IPS-NIHi11 (cell line): ENCODE measurements around the gene MXI1.

Source experiments
- DNase-seq: peaks from one replicate; pipeline ENCODE4 v3.0.0; 2012; ENCODE audit warnings: mixed read lengths, low spot score

Gene MXI1

DNA sequence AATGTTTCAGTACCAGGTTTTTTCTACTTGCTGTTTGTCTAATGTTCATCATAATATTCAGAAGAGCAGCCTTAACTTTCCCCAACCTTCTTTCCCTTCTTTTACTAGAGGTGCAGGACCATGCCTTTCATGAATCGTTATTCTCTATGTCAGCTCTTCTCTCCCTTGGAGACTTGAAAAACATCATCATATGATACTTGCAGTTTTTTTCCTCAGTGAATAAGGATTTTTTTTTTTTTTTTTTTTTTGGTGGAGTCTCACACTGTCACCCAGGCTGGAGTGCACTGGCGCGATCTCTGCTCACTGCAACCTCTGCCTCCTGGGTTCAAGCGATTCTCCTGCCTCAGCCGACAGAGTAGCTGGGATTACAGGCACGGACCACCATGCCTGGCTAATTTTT, 67.2 kb downstream of the MXI1 start:
- DNase-seq, result no peak

DNA sequence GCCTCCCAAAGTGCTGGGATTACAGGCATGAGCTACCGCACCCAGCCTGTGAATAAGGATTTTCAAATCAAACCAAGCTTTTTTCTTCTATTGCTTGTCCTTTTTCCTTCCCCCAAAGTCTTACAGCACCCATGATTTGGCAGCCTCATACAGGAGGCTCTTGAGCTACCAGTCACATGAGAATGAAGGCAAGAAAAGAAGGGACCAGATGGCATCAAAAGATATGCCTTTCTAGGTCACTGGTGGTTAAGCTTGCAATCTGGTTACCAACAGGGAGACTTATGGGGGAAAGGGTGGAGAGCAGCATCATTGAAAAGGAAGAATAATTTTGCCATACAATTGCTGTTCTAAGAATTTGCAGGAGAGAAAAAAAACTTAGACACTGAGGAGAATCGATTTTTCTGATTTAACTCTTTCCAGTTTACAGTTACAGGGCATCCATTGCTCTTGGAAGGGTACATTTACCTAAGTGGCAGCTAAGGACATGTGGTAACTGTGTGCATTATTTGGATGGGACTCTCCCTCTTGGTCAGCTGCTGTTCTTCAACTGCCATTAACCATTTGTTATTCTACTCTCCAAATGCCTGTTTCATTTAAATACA, 67.8 kb downstream of the MXI1 start:
- no peak for DNase-seq

DNA sequence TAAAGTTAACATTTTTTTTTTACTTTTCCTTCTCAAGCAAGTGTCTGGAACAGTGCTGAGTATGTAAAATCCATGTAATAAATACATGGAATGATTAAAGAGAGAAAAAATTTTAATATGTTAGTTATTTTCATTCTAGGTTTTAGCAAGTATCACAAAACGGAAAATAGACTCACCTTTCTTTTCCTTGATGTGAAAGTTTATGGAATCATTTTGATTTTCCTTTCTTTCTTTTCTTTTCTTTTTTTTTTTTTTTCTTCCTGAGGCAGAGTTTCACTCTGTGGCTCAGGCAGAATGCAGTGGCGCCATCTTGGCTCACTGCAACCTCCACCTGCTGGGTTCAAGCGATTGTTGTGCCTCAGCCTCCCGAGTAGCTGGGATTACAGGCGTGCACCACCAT, 69.2 kb downstream of the MXI1 start:
- DNase-seq, result no peak

DNA sequence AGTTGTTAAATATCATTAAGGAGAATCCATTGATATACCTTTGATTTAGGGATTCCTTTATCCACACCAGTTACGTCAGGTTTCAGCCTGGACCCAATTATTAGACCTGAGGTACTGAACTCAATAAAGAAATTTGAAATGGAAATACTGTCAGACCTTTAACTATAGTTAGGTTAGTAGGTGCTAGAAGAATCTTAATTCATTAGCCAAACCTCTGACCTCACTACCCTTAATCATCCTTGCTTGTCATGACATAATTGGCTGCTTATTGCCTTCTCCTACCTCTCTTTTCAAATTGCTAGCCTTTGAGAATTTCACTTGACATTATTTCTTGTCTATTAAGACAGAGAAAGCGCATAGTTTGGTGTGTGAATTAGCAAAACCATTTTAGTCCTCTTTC, 70.2 kb downstream of the MXI1 start:
- no peak for DNase-seq

DNA sequence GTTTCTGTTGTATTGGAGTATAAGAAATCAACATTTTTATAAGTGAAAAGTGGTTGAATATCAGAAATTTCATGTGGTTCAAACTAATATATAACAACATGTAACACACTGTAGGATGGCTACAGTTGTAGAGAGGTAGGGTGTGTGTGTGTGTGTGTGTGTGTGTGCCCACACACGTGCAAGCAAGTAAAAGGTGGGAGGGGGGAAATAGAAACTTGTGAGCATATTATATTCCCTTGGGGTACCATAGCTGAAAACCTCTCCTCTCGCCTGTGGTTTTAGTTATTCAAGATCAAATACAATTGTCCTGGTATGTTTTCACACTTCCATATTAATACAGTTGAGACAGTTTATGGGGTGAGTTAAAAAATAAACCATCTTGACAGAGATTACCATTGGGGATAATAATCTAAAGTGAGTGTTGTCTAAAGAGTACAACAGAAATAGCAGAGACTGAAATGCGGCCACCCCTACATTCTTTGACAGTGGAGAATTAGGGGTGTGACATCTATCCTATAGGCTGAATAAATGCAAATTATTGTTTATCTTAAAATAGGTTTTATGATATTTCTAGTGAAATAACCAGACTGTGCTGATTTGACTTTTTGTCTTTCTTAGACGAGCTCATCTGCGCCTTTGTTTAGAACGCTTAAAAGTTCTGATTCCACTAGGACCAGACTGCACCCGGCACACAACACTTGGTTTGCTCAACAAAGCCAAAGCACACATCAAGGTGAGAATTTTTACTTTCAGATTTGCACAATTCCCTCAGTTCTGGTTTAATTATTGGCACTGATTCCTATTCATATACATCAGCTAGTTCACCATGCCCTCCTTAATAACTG, 71.4 kb downstream of the MXI1 start:
- no peak for DNase-seq

DNA sequence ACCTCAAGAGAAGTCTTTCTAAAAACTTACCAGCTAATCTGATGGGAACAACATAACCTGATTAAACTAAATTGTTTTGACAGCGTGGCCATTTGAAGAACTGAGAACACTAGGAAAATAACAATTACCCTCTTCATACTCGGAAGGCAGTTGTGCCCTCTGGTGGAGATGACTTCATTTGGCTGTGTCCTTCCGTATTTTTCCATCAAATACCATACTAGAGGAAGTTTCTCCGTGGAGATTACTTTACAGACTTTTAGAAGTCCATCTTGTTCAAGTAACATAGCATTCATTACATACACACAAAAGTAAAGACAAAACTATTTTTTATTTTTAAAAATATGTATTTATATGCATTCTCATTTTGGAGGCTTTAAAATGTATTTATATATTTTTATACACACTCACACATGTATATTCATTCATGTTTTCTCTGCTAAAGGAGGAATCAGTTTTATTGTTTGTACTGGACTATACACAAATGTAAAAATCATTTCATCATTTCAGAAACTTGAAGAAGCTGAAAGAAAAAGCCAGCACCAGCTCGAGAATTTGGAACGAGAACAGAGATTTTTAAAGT, 72.1 kb downstream of the MXI1 start:
- DNase-seq, result peak; percentile 57

DNA sequence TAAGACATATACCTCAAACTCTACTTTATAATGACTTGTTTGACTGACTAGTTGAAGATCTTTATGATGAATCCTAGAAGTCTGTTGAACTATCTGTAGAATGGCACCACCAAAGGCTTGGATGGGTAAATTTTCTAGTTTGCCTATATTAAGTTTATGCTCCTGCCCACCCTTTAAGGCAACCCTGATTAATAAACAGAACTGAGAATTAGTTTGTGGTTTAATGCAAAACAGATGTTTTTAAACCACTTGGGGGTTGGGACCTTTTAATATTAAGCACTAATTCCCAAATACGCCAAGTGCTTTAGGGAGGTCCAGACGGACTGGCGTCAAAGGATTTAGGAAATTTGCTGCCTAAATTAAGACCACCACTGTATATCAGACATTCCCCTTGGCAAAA, 76.9 kb downstream of the MXI1 start:
- no peak for DNase-seq

DNA sequence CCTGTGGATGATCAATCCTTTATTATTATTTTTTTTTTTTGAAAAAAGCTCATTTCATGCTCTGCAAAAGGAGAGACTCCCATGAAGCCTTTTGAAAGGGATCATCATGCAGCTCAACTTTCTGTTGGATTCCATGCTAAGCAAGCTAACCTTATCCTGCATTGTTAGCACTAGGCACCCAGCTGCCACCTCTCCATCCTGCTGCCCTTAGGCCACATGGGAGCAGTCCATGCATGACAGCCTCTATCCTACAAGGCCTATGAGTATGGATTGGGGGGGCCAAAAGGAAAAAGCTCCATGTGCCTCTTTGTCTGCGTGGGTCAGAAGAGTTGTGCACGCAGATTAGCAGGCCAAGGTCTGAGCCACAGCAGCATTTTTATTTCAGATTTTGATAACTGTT, 78.1 kb downstream of the MXI1 start:
- no peak for DNase-seq

DNA sequence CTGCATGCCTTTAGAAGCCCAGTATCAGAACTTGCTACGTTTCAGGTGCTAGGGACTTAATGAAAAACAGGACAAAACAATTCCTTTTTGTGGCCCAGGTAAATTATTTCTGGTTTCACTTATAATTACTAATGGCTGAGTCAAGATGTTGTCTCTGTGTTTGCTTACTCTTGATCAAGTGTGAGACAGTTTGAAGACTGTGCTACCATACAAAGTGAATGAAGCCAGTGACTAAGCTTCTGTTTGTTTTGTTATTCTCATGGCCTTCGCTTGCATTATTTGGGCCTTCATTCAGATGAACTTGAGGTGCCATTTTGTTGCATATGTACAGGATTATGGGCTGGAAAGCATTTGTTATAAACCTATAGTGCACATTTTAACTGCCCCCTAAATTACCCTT, 79.4 kb downstream of the MXI1 start:
- DNase-seq, result no peak

DNA sequence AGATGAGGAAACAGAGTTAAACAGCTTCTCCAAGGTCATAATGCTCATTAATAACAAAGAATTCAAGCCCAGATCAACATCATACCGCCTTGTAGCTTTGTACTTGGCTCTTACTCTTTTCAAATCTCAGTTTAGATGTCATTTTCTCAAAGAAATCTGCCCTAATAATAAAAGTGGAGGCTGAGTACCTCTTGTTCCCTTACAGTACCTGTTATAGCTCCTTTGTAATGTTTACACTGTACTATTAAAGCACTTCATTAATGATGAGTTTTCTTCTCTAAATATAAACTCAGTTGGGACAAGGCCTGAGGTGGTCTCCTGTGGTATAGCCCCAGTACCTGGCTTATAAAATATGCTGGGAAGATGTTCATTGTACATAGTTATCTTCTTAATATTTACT, 89.6 kb downstream of the MXI1 start:
- no peak for DNase-seq

DNA sequence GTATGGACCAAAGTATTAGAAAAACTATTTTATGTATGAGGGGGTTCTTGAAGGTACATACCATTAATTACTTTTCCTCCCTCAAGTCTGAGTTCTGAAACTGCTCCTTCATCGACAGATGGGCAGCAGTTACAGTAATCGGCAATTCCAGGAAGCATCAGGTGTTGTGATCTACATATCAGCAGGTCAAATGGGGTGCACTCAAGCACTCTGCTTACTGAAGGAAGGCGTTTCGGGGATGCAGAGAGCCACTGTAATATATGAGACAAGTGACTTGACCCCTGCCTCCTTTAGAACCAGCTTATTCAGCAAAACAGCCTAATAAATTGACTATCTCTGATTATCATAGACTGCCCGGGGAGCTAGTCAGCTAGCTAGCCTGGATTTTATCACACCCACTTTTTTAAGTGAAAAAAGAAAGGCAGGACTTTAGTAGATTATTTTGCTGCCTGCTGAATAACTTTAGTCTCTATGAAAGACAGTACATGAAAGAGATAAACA, 93.1 kb downstream of the MXI1 start:
- no peak for DNase-seq

DNA sequence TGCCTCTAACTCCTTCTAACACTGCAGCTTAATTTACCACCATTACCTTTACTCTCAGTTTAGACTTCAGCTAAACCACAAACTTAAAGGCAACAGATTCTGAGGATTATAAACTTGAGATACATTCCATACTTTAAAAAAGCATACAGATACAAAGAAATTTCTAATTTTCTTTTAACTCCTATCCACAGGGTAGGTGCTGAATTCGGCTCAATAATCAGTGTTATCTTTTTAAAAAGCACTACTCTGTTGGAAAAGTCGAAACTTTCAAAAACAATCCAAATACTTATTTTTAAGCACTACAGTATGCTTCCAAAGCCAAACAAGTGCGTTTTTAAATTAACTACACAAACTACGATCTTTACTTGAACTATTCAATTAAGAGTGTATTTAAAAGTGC, 96.3 kb downstream of the MXI1 start:
- DNase-seq, result no peak

DNA sequence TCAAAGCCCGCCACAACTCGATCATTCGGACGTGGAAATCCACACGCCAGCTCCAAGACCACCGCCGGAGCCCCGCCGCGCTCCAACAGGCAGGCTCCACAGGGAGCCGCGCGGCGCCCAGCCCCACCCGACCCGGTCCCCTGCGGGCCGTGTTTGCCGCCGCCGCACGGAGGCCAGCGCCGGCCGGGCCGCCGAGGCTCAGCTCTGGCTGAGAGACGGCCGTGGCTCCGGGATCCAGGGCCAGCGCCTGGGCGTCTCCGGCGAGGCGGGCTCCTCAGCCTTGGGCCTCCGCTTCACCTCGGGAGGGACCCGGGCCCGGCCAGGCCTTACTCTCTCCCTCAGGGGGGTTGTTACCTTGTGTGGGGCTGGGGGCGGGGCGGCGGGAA, 97.0 kb downstream of the MXI1 start:
- no peak for DNase-seq

DNA sequence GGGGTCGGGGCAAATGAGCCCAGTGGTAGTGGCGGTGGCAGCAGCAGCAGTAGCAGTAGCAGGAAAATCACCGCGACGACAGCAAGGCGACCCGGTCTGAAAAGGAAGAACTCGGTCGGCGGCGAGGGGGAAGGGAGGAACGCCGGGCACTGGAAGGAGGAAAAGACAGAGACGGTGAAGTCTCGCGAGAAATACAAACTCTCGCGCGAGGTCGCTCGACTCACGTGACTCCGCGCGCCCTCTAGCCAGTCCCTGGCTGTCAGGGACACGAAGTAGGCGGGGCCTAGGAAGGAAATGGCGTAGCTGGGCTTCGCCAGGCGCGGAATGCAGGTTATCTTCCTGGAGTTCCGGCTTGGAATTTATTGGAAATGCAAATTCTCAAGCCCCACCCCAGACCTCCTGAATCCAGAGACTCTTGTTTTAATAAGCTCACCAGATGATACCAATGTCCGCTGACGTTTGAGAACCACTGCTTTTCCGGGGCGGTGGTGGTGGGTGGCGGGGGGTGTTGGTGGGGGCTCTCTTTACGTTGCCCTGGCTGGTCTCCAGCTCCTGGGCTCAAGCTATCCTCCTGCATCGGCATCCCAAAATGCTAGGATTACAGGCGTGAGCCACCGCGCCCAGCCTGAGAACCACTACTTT, 97.5 kb downstream of the MXI1 start, which contains the start of gene SMNDC1:
Gene SMNDC1, minus strand, starts transcription at position 141 of the 642 bp plus-strand sequence. CDS start 1,333 bp downstream, outside the sequence.
- DNase-seq, result peak; percentile 98

DNA sequence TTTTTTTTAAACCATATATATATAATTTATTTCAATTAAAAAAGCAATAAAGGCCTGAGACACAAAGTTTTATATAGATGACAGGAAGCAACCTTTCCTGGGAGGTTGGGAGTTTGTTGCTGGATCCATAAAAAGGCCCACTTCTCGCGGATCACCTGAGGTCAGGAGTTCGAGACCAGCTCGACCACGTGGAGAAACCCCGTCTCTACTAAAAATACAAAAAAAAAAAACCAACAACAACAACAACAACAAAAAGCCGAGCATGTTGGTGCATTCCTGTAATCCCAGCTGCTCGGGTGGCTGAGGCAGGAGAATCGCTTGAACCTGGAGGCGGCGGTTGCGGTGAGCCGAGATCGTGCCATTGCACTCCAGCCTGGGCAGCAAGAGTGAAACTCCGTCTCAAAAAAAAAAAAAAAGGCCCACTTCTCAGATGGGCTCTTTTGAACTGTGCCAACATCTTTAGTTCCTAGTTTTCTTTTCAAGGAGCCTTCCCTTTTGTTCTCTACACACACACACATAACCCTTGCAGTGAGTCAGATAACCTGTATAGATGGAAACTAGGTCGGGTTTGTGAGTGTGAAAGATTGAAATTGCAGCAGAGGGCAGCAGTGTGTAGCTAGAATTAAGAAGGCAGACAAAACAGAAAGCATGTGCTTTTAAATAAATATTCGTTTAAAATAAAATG, 98.5 kb downstream of the MXI1 start:
- peak; percentile 31 for DNase-seq

DNA sequence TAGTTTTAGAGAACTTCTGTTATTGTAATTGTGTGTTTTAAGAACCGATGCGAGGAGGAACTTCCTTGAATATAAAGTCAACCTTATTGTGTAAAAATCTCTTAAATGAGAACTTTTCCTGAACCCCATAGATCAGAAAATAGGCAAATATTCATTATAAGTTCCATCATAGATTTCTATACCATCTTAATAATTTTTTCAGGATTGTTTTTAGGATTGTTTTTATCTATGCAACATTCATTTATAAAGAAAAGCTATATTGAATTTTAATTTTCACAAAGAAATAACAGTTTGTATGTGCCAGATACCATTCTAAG, 99.0 kb downstream of the MXI1 start:
- DNase-seq, result no peak

DNA sequence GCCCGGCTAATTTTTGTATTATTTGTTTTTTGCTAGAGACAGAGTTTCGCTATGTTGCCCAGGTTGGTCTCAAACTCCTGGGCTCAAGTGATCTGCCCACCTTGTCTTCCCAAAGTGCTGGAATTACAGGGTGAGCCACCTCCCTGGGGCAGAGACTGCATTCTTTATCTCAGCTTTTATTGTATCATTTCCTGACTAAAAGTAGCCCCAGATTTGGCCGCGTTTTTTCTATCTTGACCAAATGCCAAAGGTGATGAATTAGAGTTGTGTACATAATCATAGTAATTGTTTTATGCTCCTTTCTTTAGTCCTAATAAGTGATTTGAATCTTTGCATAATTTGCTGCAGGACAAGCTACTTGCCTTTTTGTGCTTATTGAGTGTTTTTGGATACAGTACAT, 100.4 kb downstream of the MXI1 start:
- DNase-seq, result no peak

DNA sequence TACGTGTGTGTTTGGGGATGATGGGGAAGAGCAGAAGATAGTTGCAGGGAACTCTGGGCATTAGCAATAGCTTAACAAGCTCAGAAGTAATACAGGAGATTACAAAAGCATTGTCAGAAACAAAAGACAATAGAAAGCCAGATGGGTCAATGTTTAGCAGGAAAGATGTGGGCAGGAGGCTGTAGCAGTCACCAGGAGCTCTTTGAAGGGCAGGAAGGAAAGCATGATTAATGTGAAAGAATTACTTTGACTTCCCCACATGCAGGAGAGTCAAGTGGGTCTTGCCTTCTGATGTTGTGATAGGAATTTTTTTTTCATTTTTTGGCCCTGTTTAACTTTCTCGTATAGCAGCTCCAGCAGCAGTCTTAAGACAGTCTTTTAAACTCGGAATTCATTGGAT, 103.3 kb downstream of the MXI1 start:
- DNase-seq, result no peak

DNA sequence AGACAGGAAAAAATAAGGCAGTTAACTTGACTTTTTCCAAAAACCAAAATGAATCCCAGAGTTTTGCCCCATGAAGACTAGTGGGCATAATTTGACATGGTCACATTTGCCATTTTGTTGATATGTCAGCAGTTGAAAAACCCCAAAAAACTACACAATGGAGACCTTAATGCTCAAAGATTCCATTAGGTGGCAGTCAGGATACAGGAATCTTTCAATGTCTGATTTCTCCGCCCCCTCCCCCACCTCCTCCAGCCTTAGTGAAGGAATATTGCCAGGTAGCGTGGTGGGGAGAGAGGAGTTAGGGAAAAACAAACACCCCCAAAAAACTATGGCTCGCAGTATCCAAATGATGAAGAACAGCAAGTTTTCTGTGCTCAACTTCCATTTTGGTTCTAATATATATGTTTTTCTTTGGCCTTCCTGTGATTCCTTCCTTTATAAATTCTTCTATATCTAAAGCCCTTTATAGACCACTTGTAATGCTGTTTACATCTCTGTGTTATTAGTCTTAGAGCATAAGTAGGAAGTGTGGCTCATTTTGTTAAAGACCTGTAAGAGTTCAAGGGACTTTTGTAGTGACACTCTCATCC, 104.0 kb downstream of the MXI1 start:
- DNase-seq, result peak; percentile 70

DNA sequence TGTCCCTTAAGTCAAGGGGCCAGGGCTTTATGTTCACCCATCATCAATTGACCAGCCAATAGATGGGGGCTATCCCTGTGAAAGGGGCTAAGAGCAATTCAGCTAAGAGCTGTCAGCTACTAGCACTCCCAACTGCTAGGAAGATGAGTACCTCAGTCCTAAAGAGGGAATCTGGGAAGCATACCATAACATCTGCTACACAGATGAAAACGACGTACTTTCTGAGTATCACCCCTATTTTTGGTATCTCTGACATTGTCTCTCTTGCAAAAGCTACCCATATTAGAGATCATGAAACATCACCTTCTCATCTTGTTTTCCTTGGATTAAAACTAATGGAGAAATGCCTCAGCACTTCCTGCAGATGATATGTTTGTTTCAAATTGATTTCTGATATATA, 104.8 kb downstream of the MXI1 start:
- no peak for DNase-seq

DNA sequence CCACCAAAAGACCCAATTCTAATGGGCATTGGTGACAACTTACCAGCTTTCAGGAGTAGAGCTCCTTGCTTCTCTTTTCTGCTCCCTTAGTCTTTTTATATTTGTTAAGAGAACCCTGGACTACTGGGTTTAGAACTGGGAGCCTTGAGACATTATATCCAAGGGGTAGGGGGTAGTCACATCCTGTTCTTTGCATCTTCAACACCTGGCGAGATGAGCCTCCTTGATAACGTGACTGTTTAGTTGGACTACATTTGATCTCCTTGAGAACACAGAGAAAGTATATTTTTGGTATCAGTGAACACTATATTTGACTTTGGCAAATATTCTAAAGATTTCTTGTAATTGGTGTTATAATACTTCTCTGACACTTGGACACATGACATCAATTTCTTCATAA, 106.3 kb downstream of the MXI1 start:
- no peak for DNase-seq
